Measurements from ENCODE around the gene TRIM28. TPM values are rescaled to one million over a fixed set of nuclear protein-coding genes. Genes with fewer than 3 reads are reported as not detected.

Gene TRIM28
- total and polyA plus RNA-seq, 2 donors (not counting 1 experiment from before 2014, with no cell fraction given) = 160 to 325 TPM

DNA sequence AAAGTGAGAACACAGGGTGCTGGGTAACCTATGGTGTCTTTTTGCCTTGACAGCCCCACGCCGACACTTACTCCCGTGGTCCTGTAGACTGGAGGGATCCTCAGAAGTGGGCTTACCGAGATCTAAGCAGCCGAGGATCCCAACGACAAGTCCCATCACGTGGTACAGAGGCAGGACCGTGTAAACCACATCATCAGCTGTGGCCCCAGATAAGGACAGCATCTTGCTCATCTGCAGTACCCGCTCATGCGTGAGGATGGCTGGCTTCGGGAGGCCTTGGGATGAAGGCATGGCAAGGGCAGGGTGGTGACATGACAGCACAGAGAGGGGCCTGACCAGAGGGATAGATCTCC is 34.2 kb upstream of the TRIM28 start:
- Histone ChIP-seq H3K4me2 (ENCODE audit: extremely low read depth, insufficient read depth, low read length) (no peak overlapping the region), H3K4me3 (replicated peaks in 1 of 4; ENCODE audit: control extremely low read depth in 1 of 4, insufficient read depth in 1 of 4, low read depth in 3 of 4, low read length in 4 of 4) (no peak overlapping the region), H3K27ac (ENCODE audit: insufficient read depth, low read length) (no peak overlapping the region), H3K36me3 (ENCODE audit: control insufficient read depth, insufficient read depth, low read length) (no peaks in the 10 kb centered on the region), H3K4me1 (ENCODE audit: control insufficient read depth, extremely low read depth, insufficient read depth, low read length) (no peaks in the 10 kb centered on the region), H3K9me3 (ENCODE audit: control insufficient read depth, insufficient read depth, low read depth, low read length) (no peaks in the 10 kb centered on the region), H2AFZ (ENCODE audit: low read length) (no peak overlapping the region), H3K27me3 (ENCODE audit: control insufficient read depth, insufficient read depth, low read length) (no peaks in the 10 kb centered on the region), H3K9ac (ENCODE audit: insufficient read depth, low read length) (no peak overlapping the region), H3K79me2 (ENCODE audit: control insufficient read depth, insufficient read depth, low read length) (peaks cover 2% of the 10 kb centered on the region), H4K20me1 (ENCODE audit: control insufficient read depth, extremely low read depth, insufficient read depth, low read length) (no peaks in the 10 kb centered on the region)
- DNase-seq (ENCODE audit: low read depth in 2 of 2) = no peak
- TF ChIP-seq EZH2 (IDR thresholded peaks at IDR 0.05; ENCODE audit: low read length, missing control alignments) = no peak
- TF ChIP-seq, protein P1, sequence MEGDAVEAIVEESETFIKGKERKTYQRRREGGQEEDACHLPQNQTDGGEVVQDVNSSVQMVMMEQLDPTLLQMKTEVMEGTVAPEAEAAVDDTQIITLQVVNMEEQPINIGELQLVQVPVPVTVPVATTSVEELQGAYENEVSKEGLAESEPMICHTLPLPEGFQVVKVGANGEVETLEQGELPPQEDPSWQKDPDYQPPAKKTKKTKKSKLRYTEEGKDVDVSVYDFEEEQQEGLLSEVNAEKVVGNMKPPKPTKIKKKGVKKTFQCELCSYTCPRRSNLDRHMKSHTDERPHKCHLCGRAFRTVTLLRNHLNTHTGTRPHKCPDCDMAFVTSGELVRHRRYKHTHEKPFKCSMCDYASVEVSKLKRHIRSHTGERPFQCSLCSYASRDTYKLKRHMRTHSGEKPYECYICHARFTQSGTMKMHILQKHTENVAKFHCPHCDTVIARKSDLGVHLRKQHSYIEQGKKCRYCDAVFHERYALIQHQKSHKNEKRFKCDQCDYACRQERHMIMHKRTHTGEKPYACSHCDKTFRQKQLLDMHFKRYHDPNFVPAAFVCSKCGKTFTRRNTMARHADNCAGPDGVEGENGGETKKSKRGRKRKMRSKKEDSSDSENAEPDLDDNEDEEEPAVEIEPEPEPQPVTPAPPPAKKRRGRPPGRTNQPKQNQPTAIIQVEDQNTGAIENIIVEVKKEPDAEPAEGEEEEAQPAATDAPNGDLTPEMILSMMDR (conservative IDR thresholded peaks at IDR 0.05 in 1 of 2, IDR thresholded peaks at IDR 0.05 in 1 of 2; ENCODE audit: low read depth in 1 of 2, low read length in 2 of 2) = no peak

DNA sequence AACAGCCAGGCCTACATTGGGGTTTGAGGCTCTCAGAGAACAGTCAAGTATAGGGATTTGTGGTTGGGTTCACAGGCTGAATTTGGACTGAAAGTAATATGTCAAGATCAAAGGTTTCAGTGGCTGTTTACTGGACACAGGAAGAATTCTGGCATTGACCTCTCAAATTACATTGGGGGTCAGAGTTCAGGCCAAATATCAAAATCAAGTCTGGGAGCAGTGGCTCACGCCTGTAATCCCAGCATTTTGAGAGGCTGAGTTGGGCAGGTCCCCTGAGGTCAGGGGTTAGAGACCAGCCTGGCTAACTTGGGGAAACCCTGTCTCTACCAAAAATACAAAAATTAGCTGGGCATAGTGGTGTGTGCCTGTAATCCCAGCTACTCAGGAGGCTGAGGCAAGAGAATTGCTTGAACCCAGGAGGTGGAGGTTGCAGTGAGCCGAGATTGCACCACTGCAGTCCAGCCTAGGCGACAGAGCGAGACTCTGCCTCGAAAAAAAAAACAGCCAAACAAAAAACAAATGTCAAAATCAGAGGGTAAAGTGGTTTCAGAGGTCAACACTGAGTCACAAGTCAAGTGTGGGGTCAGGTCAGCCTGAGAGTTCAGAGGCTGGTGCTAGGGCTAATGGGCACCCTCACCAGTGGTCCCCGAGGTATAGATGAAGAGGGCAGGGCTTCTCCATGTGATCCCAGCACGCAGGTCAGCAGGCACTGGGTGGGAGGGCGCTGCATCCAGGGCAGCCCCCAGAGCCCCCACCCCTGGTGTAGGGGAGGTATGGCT is 33.6 kb upstream of the TRIM28 start:
- Histone ChIP-seq H4K20me1 (ENCODE audit: control insufficient read depth, extremely low read depth, insufficient read depth, low read length) (no peaks in the 10 kb centered on the region), H3K4me3 (replicated peaks in 1 of 4; ENCODE audit: control extremely low read depth in 1 of 4, insufficient read depth in 1 of 4, low read depth in 3 of 4, low read length in 4 of 4) (no peak overlapping the region), H3K9ac (ENCODE audit: insufficient read depth, low read length) (no peak overlapping the region), H3K27ac (ENCODE audit: insufficient read depth, low read length) (no peak overlapping the region), H3K36me3 (ENCODE audit: control insufficient read depth, insufficient read depth, low read length) (no peaks in the 10 kb centered on the region), H3K4me2 (ENCODE audit: extremely low read depth, insufficient read depth, low read length) (no peak overlapping the region), H3K9me3 (ENCODE audit: control insufficient read depth, insufficient read depth, low read depth, low read length) (no peaks in the 10 kb centered on the region), H3K4me1 (ENCODE audit: control insufficient read depth, extremely low read depth, insufficient read depth, low read length) (no peaks in the 10 kb centered on the region), H3K79me2 (ENCODE audit: control insufficient read depth, insufficient read depth, low read length) (peaks cover 2% of the 10 kb centered on the region), H2AFZ (ENCODE audit: low read length) (no peak overlapping the region), H3K27me3 (ENCODE audit: control insufficient read depth, insufficient read depth, low read length) (no peaks in the 10 kb centered on the region)
- DNase-seq (ENCODE audit: low read depth in 2 of 2) = no peak
- no peak for TF ChIP-seq EZH2 (IDR thresholded peaks at IDR 0.05; ENCODE audit: low read length, missing control alignments)
- TF ChIP-seq, protein P1 (conservative IDR thresholded peaks at IDR 0.05 in 1 of 2, IDR thresholded peaks at IDR 0.05 in 1 of 2; ENCODE audit: low read depth in 1 of 2, low read length in 2 of 2) = no peak

DNA sequence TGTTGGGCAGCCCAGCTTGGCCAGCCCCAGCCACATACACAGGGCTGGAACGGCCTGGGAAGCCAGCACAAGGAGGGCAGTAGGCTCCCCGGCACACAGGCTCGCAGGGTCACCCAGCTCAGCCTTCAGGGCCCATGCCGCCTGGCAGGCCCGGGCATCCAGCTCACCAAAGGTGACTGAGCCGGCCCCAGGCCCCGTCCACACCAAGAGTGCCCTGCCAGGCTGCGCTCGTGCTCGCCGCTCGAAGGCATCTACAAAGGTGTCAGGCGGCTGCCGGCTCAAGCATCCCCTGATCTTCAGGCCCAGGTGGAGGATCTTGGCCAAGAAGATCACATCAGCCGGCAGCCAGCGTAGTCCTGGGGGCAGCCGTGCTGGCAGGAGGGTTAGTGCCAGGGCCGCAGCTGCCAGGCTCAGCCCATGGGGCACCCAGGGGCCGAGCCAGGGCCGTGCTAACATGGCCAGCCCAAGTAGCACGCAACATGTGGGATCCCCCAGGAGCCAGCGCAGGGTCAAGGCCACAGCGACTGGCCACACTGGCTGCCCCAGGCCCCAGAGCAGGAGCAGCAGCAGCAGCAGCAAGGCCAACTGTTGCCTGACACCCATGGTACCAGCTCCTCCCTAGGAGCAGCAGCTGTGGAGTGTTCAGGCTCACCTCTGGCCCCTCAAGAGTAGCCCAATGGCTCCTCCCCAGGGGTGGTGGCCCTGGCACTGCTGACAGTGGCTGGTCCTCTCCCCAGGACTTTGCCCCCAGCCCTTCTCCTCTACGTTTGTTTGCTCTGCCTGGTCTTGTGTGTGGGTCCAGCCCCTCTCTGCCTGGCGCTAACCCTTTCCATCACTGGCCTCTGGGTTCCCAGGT is 32.3 kb upstream of the TRIM28 start, which contains the start of gene SLC27A5:
TSS of gene SLC27A5 (minus strand) at position 640 of the 856 bp plus-strand sequence. CDS start at position 603, 37 bp downstream.
- no peaks in the 10 kb centered on the region for H3K27me3 ChIP-seq (ENCODE audit: control insufficient read depth, insufficient read depth, low read length)
- H3K4me3 ChIP-seq (replicated peaks in 1 of 4; ENCODE audit: control extremely low read depth in 1 of 4, insufficient read depth in 1 of 4, low read depth in 3 of 4, low read length in 4 of 4) = no peak within 1 kb of the TSS
- TF ChIP-seq, protein P1 (conservative IDR thresholded peaks at IDR 0.05 in 1 of 2, IDR thresholded peaks at IDR 0.05 in 1 of 2; ENCODE audit: low read depth in 1 of 2, low read length in 2 of 2) = no peak
- no peak for TF ChIP-seq EZH2 (IDR thresholded peaks at IDR 0.05; ENCODE audit: low read length, missing control alignments)
- no peak within 1 kb of the TSS for H2AFZ ChIP-seq (ENCODE audit: low read length)
- no peak within 1 kb of the TSS for H3K4me2 ChIP-seq (ENCODE audit: extremely low read depth, insufficient read depth, low read length)
- H3K27ac ChIP-seq (ENCODE audit: insufficient read depth, low read length) = no peak within 1 kb of the TSS
- no peaks in the 10 kb centered on the region for H4K20me1 ChIP-seq (ENCODE audit: control insufficient read depth, extremely low read depth, insufficient read depth, low read length)
- no peak for DNase-seq (ENCODE audit: low read depth in 2 of 2)
- no peak within 1 kb of the TSS for H3K9ac ChIP-seq (ENCODE audit: insufficient read depth, low read length)
- H3K36me3 ChIP-seq (ENCODE audit: control insufficient read depth, insufficient read depth, low read length) = no peaks in the 10 kb centered on the region
- H3K4me1 ChIP-seq (ENCODE audit: control insufficient read depth, extremely low read depth, insufficient read depth, low read length) = no peaks in the 10 kb centered on the region
- peaks cover 10% of the 10 kb centered on the region for H3K79me2 ChIP-seq (ENCODE audit: control insufficient read depth, insufficient read depth, low read length)
- no peaks in the 10 kb centered on the region for H3K9me3 ChIP-seq (ENCODE audit: control insufficient read depth, insufficient read depth, low read depth, low read length)
